Endothelial cell (in vitro differentiated cells): ENCODE data around the gene ATF7. TPM values are rescaled to one million over a fixed set of nuclear protein-coding genes. Genes with fewer than 3 reads are reported as not detected.
A peak's percentile ranks its signal among the peaks of the same experiment; 100 is the strongest.

Source experiments
- DNase-seq: peaks from one replicate; pipeline ENCODE4 v3.0.0; 2021; ENCODE audit warnings: low spot score
- H3K27ac Mint-ChIP-seq: one replicate; pipeline ENCODE4 v1.8.0; 2021; ENCODE audit warnings: mixed read lengths, inconsistent platforms; ENCODE audit not compliant: unreplicated experiment
- H3K27me3 Mint-ChIP-seq: one replicate; pipeline ENCODE4 v1.8.0; 2021; ENCODE audit warnings: mild to moderate bottlenecking, moderate library complexity, mixed read lengths, inconsistent platforms; ENCODE audit not compliant: unreplicated experiment
- H3K36me3 Mint-ChIP-seq: one replicate; pipeline ENCODE4 v1.8.0; 2021; ENCODE audit warnings: mild to moderate bottlenecking, low read depth, mixed read lengths, inconsistent platforms; ENCODE audit not compliant: unreplicated experiment
- H3K4me1 Mint-ChIP-seq: one replicate; pipeline ENCODE4 v1.8.0; 2021; ENCODE audit warnings: mild to moderate bottlenecking, mixed read lengths, inconsistent platforms; ENCODE audit not compliant: unreplicated experiment
- H3K4me3 Mint-ChIP-seq: one replicate; pipeline ENCODE4 v1.8.0; 2021; ENCODE audit warnings: mild to moderate bottlenecking, mixed read lengths, inconsistent platforms; ENCODE audit not compliant: unreplicated experiment
- H3K9me3 Mint-ChIP-seq: one replicate; pipeline ENCODE4 v1.8.0; 2021; ENCODE audit warnings: mixed read lengths, inconsistent platforms; ENCODE audit not compliant: unreplicated experiment
- CTCF ChIP-seq: fragments of 200-600 bp; sonication (generic); IDR thresholded peaks from one replicate; pipeline ENCODE4 v1.5.0; 2021; ENCODE audit warnings: antibody characterized with exemption; ENCODE audit not compliant: unreplicated experiment
- total RNA-seq: library from RNA; stranded (reverse); fragmentation: NEBNext Ultra II Directional; extraction: Animal tissue kit (Norgen Biotek cat#: 25700); gene quantifications from one replicate; pipeline ENCODE4 v1.2.1, GENCODE V29; 2021; ENCODE audit not compliant: unreplicated experiment

Gene ATF7
- total RNA-seq, 1 donor from 2014 or later: 63.3 TPM

- no peak for DNase-seq
- H3K36me3 Mint-ChIP-seq: peaks cover 6% of the 10 kb centered on the region
- H3K4me1 Mint-ChIP-seq: peaks cover 59% of the 10 kb centered on the region
- no peak overlapping the region for H3K27ac Mint-ChIP-seq
- peaks cover 5% of the 10 kb centered on the region for H3K27me3 Mint-ChIP-seq
- H3K9me3 Mint-ChIP-seq: no peaks in the 10 kb centered on the region
- H3K4me3 Mint-ChIP-seq: no peak overlapping the region
- TF ChIP-seq CTCF: no peak
These were observed 33.2 kb downstream of the ATF7 start for GRCh38 chr12:53593031-53593430.

GRCh38 chr12:53592426-53592825 is 33.8 kb downstream of the ATF7 start:
- Mint-ChIP-seq H3K9me3 (no peaks in the 10 kb centered on the region), H3K36me3 (peaks cover 4% of the 10 kb centered on the region), H3K27me3 (peaks cover 5% of the 10 kb centered on the region), H3K4me3 (no peak overlapping the region), H3K27ac (peak overlapping the region; percentile 74), H3K4me1 (peaks cover 56% of the 10 kb centered on the region)
- TF ChIP-seq CTCF: no peak
- DNase-seq: no peak

GRCh38 chr12:53591301-53592206 is 34.6 kb downstream of the ATF7 start:
- H3K36me3 Mint-ChIP-seq: peaks cover 4% of the 10 kb centered on the region
- no peaks in the 10 kb centered on the region for H3K9me3 Mint-ChIP-seq
- DNase-seq: no peak
- peaks cover 51% of the 10 kb centered on the region for H3K4me1 Mint-ChIP-seq
- peaks cover 4% of the 10 kb centered on the region for H3K27me3 Mint-ChIP-seq
- H3K27ac Mint-ChIP-seq: peak overlapping the region; percentile 83
- no peak for TF ChIP-seq CTCF
- no peak overlapping the region for H3K4me3 Mint-ChIP-seq

- peak overlapping the region; percentile 9 for H3K4me3 Mint-ChIP-seq
- peak overlapping the region; percentile 70 for H3K27ac Mint-ChIP-seq
- DNase-seq: no peak
- H3K27me3 Mint-ChIP-seq: peaks cover 4% of the 10 kb centered on the region
- TF ChIP-seq CTCF: no peak
- H3K4me1 Mint-ChIP-seq: peaks cover 43% of the 10 kb centered on the region
- no peaks in the 10 kb centered on the region for H3K9me3 Mint-ChIP-seq
- peaks cover 4% of the 10 kb centered on the region for H3K36me3 Mint-ChIP-seq
These were observed 35.5 kb downstream of the ATF7 start for GRCh38 chr12:53590652-53591051.

GRCh38 chr12:53589915-53590314 is 36.3 kb downstream of the ATF7 start:
- Mint-ChIP-seq H3K4me1 (peaks cover 37% of the 10 kb centered on the region), H3K27ac (no peak overlapping the region), H3K27me3 (peaks cover 4% of the 10 kb centered on the region), H3K9me3 (no peaks in the 10 kb centered on the region), H3K4me3 (no peak overlapping the region), H3K36me3 (peaks cover 4% of the 10 kb centered on the region)
- DNase-seq: no peak
- no peak for TF ChIP-seq CTCF
